Natural killer cell (primary cell): ENCODE results near the gene PGAP6. TPM values are rescaled to one million over a fixed set of nuclear protein-coding genes. Genes with fewer than 3 reads are reported as not detected.
A peak's percentile ranks its signal among the peaks of the same experiment; 100 is the strongest.
"Not testable (repeated sequence)": the region's sequence is repeated elsewhere in the genome, so short reads cannot be mapped to it uniquely, and the experiment has no call there.

Experiments used
- ATAC-seq, 3 donors: fragments of 150-1000 bp in 2 of 3; fragments of 200-7000 bp in 1 of 3; cut with Tn5 transposase; 1 replicate in 1 of 3; 2 replicates in 2 of 3; pipeline ENCODE4 v1.10.0; 2021; ENCODE audit warnings: mild to moderate bottlenecking in 2 of 3, moderate library complexity in 2 of 3
- DNase-seq, 2 donors: peaks; one replicate each; pipeline versions ENCODE4 v3.0.0 to v3.0.0-alpha.2; 2013 to 2021; ENCODE audit warnings: mixed read lengths in 1 of 2
- H3K27ac ChIP-seq: one replicate; pipeline ENCODE4 v1.5.1; 2013; ENCODE audit warnings: mild to moderate bottlenecking, low read length
- H3K27me3 ChIP-seq: one replicate; pipeline ENCODE4 v1.6.1; 2013; ENCODE audit warnings: low read length; ENCODE audit not compliant: control insufficient read depth, insufficient read depth
- H3K36me3 ChIP-seq: one replicate; pipeline ENCODE4 v1.6.1; 2013; ENCODE audit warnings: low read length; ENCODE audit not compliant: control insufficient read depth, insufficient read depth
- H3K4me1 ChIP-seq: one replicate; pipeline ENCODE4 v1.6.1; 2013; ENCODE audit warnings: low read length; ENCODE audit not compliant: control insufficient read depth, insufficient read depth
- H3K4me3 ChIP-seq: one replicate; pipeline ENCODE4 v1.5.1; 2013; ENCODE audit warnings: low read length
- H3K9me3 ChIP-seq: one replicate; pipeline ENCODE4 v1.6.1; 2013; ENCODE audit warnings: low read length; ENCODE audit not compliant: control insufficient read depth, insufficient read depth
- H3K27ac Mint-ChIP-seq, 2 donors: one replicate each; pipeline ENCODE4 v1.8.0; 2022; ENCODE audit warnings: mild to moderate bottlenecking in 2 of 2, mixed read lengths in 2 of 2, moderate library complexity in 1 of 2
- H3K27me3 Mint-ChIP-seq, 2 donors: one replicate each; pipeline ENCODE4 v1.8.0; 2022; ENCODE audit warnings: low read depth in 2 of 2, mixed read lengths in 2 of 2
- H3K36me3 Mint-ChIP-seq: one replicate; pipeline ENCODE4 v1.8.0; 2022; ENCODE audit warnings: mixed read lengths
- H3K4me1 Mint-ChIP-seq, 2 donors: one replicate each; pipeline ENCODE4 v1.8.0; 2022; ENCODE audit warnings: mixed read lengths in 2 of 2
- H3K4me3 Mint-ChIP-seq: one replicate; pipeline ENCODE4 v1.8.0; 2022; ENCODE audit warnings: mild to moderate bottlenecking, moderate library complexity, mixed read lengths
- H3K9me3 Mint-ChIP-seq, 2 donors: one replicate each; pipeline ENCODE4 v1.8.0; 2022; ENCODE audit warnings: mixed read lengths in 2 of 2
- CTCF ChIP-seq: fragments of 200-600 bp; IDR thresholded peaks from one replicate; pipeline ENCODE4 v1.8.0; 2022; ENCODE audit warnings: antibody characterized with exemption
- WGBS: methylation state at CpG from one replicate; pipeline ENCODE4 v1.1.7; 2013; ENCODE audit warnings: missing lambda C conversion rate; ENCODE audit not compliant: insufficient coverage; 5-methylcytosine and 5-hydroxymethylcytosine counted together
- intact Hi-C: fragments of 100-400 bp; cut with micrococcal nuclease; formaldehyde crosslinking; loops from one replicate; pipeline ENCODE4 v1.14.2; 2022
- total RNA-seq, 4 donors: library from RNA; stranded (reverse); fragments of 120-200 nt in 1 of 4; gene quantifications; one replicate each; pipeline versions ENCODE4 v1.2.3 to v1.2.4, GENCODE V29; 2013 to 2022

The PGAP6 gene
- total RNA-seq, 3 donors from 2014 or later (not counting 1 experiment from before 2014, with no cell fraction given), result 48.0 to 66.7 (median 54.2) TPM

- peaks cover 70% of the 10 kb centered on the region for H3K4me1 ChIP-seq
- no peak for TF ChIP-seq CTCF
These were observed 48.2 kb downstream of the PGAP6 start for GRCh38 chr16:333406-334094.

GRCh38 chr16:331181-331814 lies 50.5 kb downstream of the PGAP6 start:
- H3K9me3 Mint-ChIP-seq, H3K4me3 ChIP-seq, intact Hi-C loops: not testable (repeated sequence)

More at GRCh38 chr16:333406-334094, 48.2 kb downstream of the PGAP6 start:
- no peak overlapping the region for H3K4me3 ChIP-seq
- intact Hi-C loops, result no loop called here
- DNase-seq (no peak), ATAC-seq (no peak)
- peak overlapping the region; percentile 85 to 89 for H3K27ac Mint-ChIP-seq
- peak overlapping the region; percentile 55 for H3K4me3 Mint-ChIP-seq
- no peaks in the 10 kb centered on the region for H3K9me3 Mint-ChIP-seq
- H3K4me1 Mint-ChIP-seq, result peaks cover 73 to 76% of the 10 kb centered on the region in 2 donors
- H3K27ac ChIP-seq, result no peak overlapping the region
- WGBS, result 78% methylated on average over 5 of the region's 6 CpGs
- H3K36me3 ChIP-seq, result no peaks in the 10 kb centered on the region
- H3K27me3 ChIP-seq, result no peaks in the 10 kb centered on the region
- H3K36me3 Mint-ChIP-seq, result no peaks in the 10 kb centered on the region
- no peaks in the 10 kb centered on the region for H3K27me3 Mint-ChIP-seq
- H3K9me3 ChIP-seq, result no peaks in the 10 kb centered on the region

GRCh38 chr16:330741-331140 lies 51.0 kb downstream of the PGAP6 start:
- peaks cover 60 to 64% of the 10 kb centered on the region in 2 donors for H3K4me1 Mint-ChIP-seq
- H3K4me3 Mint-ChIP-seq, result peak overlapping the region; percentile 77
- 72% methylated on average over 2 of the region's 2 CpGs for WGBS

More at GRCh38 chr16:331181-331814, 50.5 kb downstream of the PGAP6 start:
- H3K36me3 Mint-ChIP-seq, H3K27me3 Mint-ChIP-seq, H3K36me3 ChIP-seq, H3K9me3 ChIP-seq, H3K27me3 ChIP-seq, DNase-seq, ATAC-seq: not testable (repeated sequence)
- Mint-ChIP-seq H3K4me1 (peaks cover 62 to 68% of the 10 kb centered on the region in 2 donors), H3K27ac (peak overlapping the region; percentile 68 to 83), H3K4me3 (peak overlapping the region; percentile 77)
- Histone ChIP-seq H3K27ac (peak overlapping the region; percentile 41), H3K4me1 (peaks cover 72% of the 10 kb centered on the region)
- WGBS, result 84% methylated on average over 5 of the region's 6 CpGs

More at GRCh38 chr16:330741-331140, 51.0 kb downstream of the PGAP6 start:
- Mint-ChIP-seq H3K27ac (peak overlapping the region; percentile 68 to 83), H3K27me3 (no peaks in the 10 kb centered on the region), H3K9me3 (no peaks in the 10 kb centered on the region), H3K36me3 (no peaks in the 10 kb centered on the region)
- no peak for TF ChIP-seq CTCF
- Histone ChIP-seq H3K9me3 (no peaks in the 10 kb centered on the region), H3K4me1 (peaks cover 72% of the 10 kb centered on the region), H3K27ac (no peak overlapping the region), H3K27me3 (no peaks in the 10 kb centered on the region), H3K4me3 (no peak overlapping the region), H3K36me3 (no peaks in the 10 kb centered on the region)
- intact Hi-C loops, result no loop called here
- DNase-seq (no peak), ATAC-seq (no peak)
